Panc1 (cell line): ENCODE results near the gene ANKLE1. TPM values are rescaled to one million over a fixed set of nuclear protein-coding genes. Genes with fewer than 3 reads are reported as not detected.

Source experiments
- ATAC-seq: fragments of 200-7000 bp; cut with Tn5 transposase; 2 replicates; pipeline ENCODE4 v1.9.1; 2020; ENCODE audit warnings: mild to moderate bottlenecking, moderate library complexity
- BruUV-seq: library from RNA; stranded (reverse); fragments of 400-500 nt; replicated peaks from 2 replicates; lab custom pipeline; 2021; lab: Mats Ljungman, UMichigan
- CTCF ChIA-PET: fragments of 300-600 bp; sonication (Branson Sonifier 250); formaldehyde crosslinking; loops from one replicate; lab custom pipeline; 2022; ENCODE audit warnings: antibody characterized with exemption; lab: Charles Lee
- POLR2A ChIA-PET: fragments of 300-600 bp; sonication (Branson Sonifier 250); formaldehyde crosslinking; loops from one replicate; lab custom pipeline; 2022; ENCODE audit warnings: antibody characterized with exemption; lab: Charles Lee
- DNase-seq: peaks from one replicate; pipeline ENCODE4 v3.0.0-alpha.2; 2010; ENCODE audit warnings: low read depth, low spot score
- H3K27ac ChIP-seq: 2 replicates; pipeline ENCODE4 v1.5.1; 2011; ENCODE audit warnings: mild to moderate bottlenecking, low read length, inconsistent platforms
- H3K27me3 ChIP-seq: fragments of 200-500 bp; sonication (Bioruptor generic); 2 replicates; pipeline ENCODE4 v1.6.0; 2014; ENCODE audit warnings: low read length, inconsistent platforms; ENCODE audit not compliant: control insufficient read depth, insufficient read depth
- H3K36me3 ChIP-seq: fragments of 200-500 bp; sonication (Bioruptor generic); 2 replicates; pipeline ENCODE4 v1.5.1; 2014; ENCODE audit warnings: inconsistent platforms, mild to moderate bottlenecking, low read length, moderate library complexity; ENCODE audit not compliant: control insufficient read depth, insufficient read depth
- H3K4me1 ChIP-seq: 2 replicates; pipeline ENCODE4 v1.5.1; 2011; ENCODE audit warnings: inconsistent platforms, mild to moderate bottlenecking, low read length, moderate library complexity; ENCODE audit not compliant: control insufficient read depth, insufficient read depth
- H3K4me3 ChIP-seq, 2 experiments: 2 replicates each; pipeline ENCODE4 v1.5.1; 2011 to 2012; ENCODE audit warnings: low read depth in 2 of 2, low read length in 2 of 2, mild to moderate bottlenecking in 2 of 2, inconsistent platforms in 1 of 2, moderate library complexity in 1 of 2
- H3K9me3 ChIP-seq: fragments of 200-500 bp; sonication (Bioruptor generic); 2 replicates; pipeline ENCODE4 v1.5.1; 2014; ENCODE audit warnings: low read depth, mild to moderate bottlenecking, inconsistent platforms, low read length, moderate library complexity; ENCODE audit not compliant: control insufficient read depth, insufficient read depth
- POLR2AphosphoS5 ChIP-seq: IDR thresholded peaks from 2 replicates; pipeline ENCODE4 v1.6.1; 2012; ENCODE audit warnings: mild to moderate bottlenecking, low read depth, low read length, moderate library complexity
- SIN3A ChIP-seq: IDR thresholded peaks from 2 replicates; pipeline ENCODE4 v1.6.1; 2012; ENCODE audit warnings: low read depth, mild to moderate bottlenecking, low read length, moderate library complexity, borderline replicate concordance; ENCODE audit not compliant: insufficient read depth
- TCF7L2 ChIP-seq: IDR thresholded peaks from 2 replicates; pipeline ENCODE4 v1.6.1; 2011; ENCODE audit warnings: mild to moderate bottlenecking, low read depth, low read length, inconsistent platforms
- in situ Hi-C: cut with HindIII; loops from 2 replicates; pipeline ENCODE4 v1.10.0; 2016; ENCODE audit warnings: low sequenced_read_pairs, low pct_unique_long_range_greater_than_20kb
- intact Hi-C: fragments of 100-400 bp; cut with micrococcal nuclease; formaldehyde crosslinking; loops from one replicate; pipeline ENCODE4 v1.10.0; 2022; ENCODE audit not compliant: unreplicated experiment
- total RNA-seq: library from RNA; stranded (reverse); gene quantifications from one replicate; pipeline ENCODE4 v1.2.1, GENCODE V29; 2021; ENCODE audit not compliant: unreplicated experiment
- TF ChIP-seq, protein P1 (sequence below): fragments of 450-650 bp; IDR thresholded peaks from 2 replicates; pipeline ENCODE4 v1.5.1; 2017; ENCODE audit warnings: mild to moderate bottlenecking
- TF ChIP-seq, protein P2 (sequence below), 2 experiments: IDR thresholded peaks; 2 replicates each; pipeline ENCODE4 v1.6.1; 2011 to 2012; ENCODE audit warnings: low read depth in 2 of 2, control low read depth in 1 of 2, low read length in 1 of 2, mild to moderate bottlenecking in 1 of 2, moderate library complexity in 1 of 2; ENCODE audit not compliant: insufficient read depth in 1 of 2

Gene ANKLE1
- total RNA-seq, 1 experiment from 2014 or later: 1.1 TPM

DNA sequence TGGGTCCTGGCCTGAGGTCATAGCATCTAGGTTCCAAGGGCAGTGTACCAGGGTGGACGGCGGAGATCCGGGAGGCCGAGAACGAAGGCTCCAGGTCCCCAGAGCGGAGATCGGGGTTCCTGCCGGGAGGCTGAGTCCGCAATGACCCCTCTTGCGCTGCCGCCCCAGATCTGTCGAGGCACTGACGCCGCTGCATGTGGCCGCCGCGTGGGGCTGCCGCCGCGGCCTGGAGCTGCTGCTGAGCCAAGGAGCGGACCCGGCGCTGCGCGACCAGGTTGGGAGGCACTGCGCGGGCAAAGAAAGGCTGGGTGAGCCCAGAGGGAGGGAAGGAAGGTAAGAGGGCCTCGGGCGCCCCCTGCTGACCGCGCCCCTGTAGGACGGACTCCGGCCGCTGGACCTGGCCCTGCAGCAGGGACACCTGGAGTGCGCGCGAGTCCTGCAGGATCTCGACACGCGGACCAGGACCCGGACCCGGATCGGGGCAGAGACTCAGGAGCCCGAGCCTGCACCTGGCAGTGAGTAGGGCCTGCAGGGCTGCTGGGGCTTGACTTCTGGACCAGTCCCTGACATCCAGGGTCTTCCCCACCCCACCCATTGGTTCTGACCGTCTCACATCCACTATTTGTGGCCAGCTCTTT, 906 bp downstream of the ANKLE1 start:
- ChIA-PET POLR2A (no interaction called here), CTCF (interaction anchor here (1.2 to 1.3 kb wide), 2 partner anchors 16 to 27 kb away, joined by 4 read pairs; partner anchors contain the start of gene DDA1)
- Histone ChIP-seq H3K27ac (no peak overlapping the region), H3K36me3 (no peaks in the 10 kb centered on the region), H3K9me3 (no peaks in the 10 kb centered on the region), H3K4me1 (no peaks in the 10 kb centered on the region), H3K27me3 (no peaks in the 10 kb centered on the region), H3K4me3 (peak overlapping the region; percentile 29 to 44)
- TF ChIP-seq TCF7L2 (no peak), SIN3A (no peak)
- TF ChIP-seq, protein P1, sequence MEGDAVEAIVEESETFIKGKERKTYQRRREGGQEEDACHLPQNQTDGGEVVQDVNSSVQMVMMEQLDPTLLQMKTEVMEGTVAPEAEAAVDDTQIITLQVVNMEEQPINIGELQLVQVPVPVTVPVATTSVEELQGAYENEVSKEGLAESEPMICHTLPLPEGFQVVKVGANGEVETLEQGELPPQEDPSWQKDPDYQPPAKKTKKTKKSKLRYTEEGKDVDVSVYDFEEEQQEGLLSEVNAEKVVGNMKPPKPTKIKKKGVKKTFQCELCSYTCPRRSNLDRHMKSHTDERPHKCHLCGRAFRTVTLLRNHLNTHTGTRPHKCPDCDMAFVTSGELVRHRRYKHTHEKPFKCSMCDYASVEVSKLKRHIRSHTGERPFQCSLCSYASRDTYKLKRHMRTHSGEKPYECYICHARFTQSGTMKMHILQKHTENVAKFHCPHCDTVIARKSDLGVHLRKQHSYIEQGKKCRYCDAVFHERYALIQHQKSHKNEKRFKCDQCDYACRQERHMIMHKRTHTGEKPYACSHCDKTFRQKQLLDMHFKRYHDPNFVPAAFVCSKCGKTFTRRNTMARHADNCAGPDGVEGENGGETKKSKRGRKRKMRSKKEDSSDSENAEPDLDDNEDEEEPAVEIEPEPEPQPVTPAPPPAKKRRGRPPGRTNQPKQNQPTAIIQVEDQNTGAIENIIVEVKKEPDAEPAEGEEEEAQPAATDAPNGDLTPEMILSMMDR: peak; percentile 91
- TF ChIP-seq, protein P2, sequence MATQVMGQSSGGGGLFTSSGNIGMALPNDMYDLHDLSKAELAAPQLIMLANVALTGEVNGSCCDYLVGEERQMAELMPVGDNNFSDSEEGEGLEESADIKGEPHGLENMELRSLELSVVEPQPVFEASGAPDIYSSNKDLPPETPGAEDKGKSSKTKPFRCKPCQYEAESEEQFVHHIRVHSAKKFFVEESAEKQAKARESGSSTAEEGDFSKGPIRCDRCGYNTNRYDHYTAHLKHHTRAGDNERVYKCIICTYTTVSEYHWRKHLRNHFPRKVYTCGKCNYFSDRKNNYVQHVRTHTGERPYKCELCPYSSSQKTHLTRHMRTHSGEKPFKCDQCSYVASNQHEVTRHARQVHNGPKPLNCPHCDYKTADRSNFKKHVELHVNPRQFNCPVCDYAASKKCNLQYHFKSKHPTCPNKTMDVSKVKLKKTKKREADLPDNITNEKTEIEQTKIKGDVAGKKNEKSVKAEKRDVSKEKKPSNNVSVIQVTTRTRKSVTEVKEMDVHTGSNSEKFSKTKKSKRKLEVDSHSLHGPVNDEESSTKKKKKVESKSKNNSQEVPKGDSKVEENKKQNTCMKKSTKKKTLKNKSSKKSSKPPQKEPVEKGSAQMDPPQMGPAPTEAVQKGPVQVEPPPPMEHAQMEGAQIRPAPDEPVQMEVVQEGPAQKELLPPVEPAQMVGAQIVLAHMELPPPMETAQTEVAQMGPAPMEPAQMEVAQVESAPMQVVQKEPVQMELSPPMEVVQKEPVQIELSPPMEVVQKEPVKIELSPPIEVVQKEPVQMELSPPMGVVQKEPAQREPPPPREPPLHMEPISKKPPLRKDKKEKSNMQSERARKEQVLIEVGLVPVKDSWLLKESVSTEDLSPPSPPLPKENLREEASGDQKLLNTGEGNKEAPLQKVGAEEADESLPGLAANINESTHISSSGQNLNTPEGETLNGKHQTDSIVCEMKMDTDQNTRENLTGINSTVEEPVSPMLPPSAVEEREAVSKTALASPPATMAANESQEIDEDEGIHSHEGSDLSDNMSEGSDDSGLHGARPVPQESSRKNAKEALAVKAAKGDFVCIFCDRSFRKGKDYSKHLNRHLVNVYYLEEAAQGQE (IDR thresholded peaks at IDR 0.05; ENCODE audit: insufficient read depth in 1 of 2, low read depth in 2 of 2, low read length in 1 of 2): no peak
- no TSS peak for BruUV-seq
- intact Hi-C loops: loop anchor here (10.0 kb wide), 1 partner anchor 58 kb away; the partner anchor contains the start of gene OCEL1
- peak; percentile 97 for ATAC-seq
- in situ Hi-C loops: no loop called here
- no peak for DNase-seq

DNA sequence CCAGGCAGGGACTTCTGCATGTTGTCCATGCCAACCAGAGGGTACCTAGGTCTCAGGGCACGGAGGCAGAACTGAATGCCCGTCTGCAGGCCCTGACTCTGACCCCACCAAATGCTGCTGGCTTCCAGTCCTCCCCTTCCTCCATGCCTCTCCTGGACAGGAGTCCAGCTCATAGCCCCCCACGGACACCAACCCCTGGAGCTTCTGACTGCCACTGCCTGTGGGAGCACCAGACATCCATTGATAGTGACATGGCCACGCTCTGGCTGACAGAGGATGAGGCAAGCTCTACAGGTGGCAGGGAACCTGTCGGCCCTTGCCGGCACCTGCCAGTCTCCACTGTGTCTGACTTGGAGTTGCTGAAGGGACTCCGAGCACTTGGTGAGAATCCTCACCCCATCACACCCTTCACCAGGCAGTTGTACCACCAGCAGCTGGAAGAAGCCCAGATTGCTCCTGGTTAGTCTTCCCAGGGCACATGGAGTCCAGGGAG, 1.8 kb downstream of the ANKLE1 start:
- POLR2A ChIA-PET: no interaction called here
- no peaks in the 10 kb centered on the region for H3K4me1 ChIP-seq
- H3K27ac ChIP-seq: no peak overlapping the region
- CTCF ChIA-PET: interaction anchor here (1.2 to 1.3 kb wide), 2 partner anchors 17 to 24 kb away, joined by 3 to 4 read pairs; no protein-coding TSS in a partner anchor
- no peaks in the 10 kb centered on the region for H3K9me3 ChIP-seq
- no peak for TF ChIP-seq POLR2AphosphoS5
- TF ChIP-seq, protein P2 (IDR thresholded peaks at IDR 0.05; ENCODE audit: insufficient read depth in 1 of 2, low read depth in 2 of 2, low read length in 1 of 2): no peak
- no peak for TF ChIP-seq SIN3A
- TF ChIP-seq, protein P1: no peak
- TF ChIP-seq TCF7L2: no peak
- no peaks in the 10 kb centered on the region for H3K27me3 ChIP-seq
- BruUV-seq: no TSS peak
- intact Hi-C loops (loop anchor here (10.0 kb wide), 1 partner anchor 59 kb away; the partner anchor contains the start of gene OCEL1), in situ Hi-C loops (no loop called here)
- H3K36me3 ChIP-seq: no peaks in the 10 kb centered on the region
- no peak for DNase-seq
- no peak overlapping the region for H3K4me3 ChIP-seq
- ATAC-seq: no peak
